Measurements from ENCODE around the gene IPO13.

Gene IPO13

DNA sequence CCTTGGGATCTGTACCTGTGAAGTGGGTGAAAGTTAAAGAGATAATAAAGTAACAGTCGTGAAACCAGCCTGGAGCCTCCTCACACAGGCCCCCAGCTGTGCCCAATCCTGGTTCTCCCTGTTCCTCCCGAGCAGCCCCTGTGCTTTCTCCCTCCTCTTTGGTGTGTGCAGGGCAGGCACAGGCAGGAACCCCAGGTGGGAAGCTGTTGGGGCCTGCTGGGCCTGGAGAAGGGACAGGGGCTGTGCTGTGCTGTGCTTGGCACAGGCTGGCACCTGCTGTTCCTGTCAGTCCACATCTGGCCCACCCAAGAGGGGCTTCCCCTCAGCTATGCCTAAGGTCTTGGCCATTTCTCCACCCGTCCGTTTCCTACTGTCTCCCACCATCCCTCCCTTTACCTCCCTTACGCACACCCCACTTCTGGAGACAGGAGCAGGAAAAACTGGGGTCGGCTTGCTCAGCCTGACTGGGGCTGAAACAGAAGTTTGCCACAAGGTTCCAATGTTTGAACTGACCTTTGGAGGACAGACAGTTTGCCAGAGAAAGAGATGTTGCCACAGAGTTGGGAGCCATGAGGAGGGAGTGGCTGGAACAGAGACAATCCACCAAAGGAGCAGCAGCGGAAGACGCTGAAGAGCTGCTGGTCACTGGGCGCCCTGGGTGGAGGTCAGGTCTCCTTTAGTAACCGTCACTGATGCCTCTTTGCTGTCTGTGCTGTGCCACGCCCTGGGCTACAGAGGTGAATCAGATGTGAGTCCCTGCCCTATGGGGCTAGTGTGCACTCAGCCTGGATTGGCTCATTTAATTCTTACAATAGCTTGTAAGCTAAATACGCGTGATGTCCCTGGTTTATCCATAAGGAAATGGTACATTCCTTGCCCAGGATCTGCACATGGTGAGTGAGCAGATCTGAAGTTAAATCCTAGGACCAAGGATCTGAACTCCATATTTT is 31.9 kb upstream of the IPO13 start:
- H3K36me3 ChIP-seq (ENCODE audit: insufficient read depth, insufficient read length, low read length): peaks cover 7% of the 10 kb centered on the region
- peaks cover 15% of the 10 kb centered on the region for H3K4me1 ChIP-seq (ENCODE audit: insufficient read depth, insufficient read length)
- H3K9me3 ChIP-seq (ENCODE audit: insufficient read depth, low read length): no peaks in the 10 kb centered on the region
- no peak overlapping the region for H3K4me3 ChIP-seq (ENCODE audit: insufficient read length, low read depth)
- TF ChIP-seq SUZ12 (IDR thresholded peaks at IDR 0.05; ENCODE audit: extremely low read depth, insufficient read depth, insufficient read length): no peak
- TF ChIP-seq YY1 (IDR thresholded peaks at IDR 0.05; ENCODE audit: insufficient read depth, insufficient read length): no peak
- DNase-seq (ENCODE audit: low read depth, low spot score): no peak
- no peak overlapping the region for H3K9ac ChIP-seq (ENCODE audit: insufficient read length, low read depth)
- H3K27me3 ChIP-seq (ENCODE audit: insufficient read depth, insufficient read length): no peaks in the 10 kb centered on the region

DNA sequence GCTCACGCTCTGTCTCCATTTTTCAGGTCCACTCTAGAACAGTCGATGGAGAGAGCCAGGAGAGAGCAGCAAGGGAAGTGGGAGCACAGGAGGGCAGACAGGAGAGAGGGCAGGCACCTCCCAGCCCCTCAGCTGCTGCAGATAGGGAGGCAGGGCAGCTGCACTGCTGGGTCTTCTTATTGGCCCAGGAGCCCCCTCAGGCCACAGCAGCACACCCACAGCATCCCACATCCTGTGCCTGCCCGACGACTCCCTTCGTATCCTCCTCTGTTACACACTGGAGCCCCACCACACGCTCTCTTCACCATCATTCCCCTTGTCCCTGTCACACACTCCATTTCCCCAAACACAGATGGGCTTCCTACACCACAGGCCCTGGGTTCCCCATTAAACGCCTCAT is 26.8 kb upstream of the IPO13 start:
- peaks cover 3% of the 10 kb centered on the region for H3K4me1 ChIP-seq (ENCODE audit: insufficient read depth, insufficient read length)
- H3K9me3 ChIP-seq (ENCODE audit: insufficient read depth, low read length): no peaks in the 10 kb centered on the region
- H3K27me3 ChIP-seq (ENCODE audit: insufficient read depth, insufficient read length): no peaks in the 10 kb centered on the region
- no peak overlapping the region for H3K4me3 ChIP-seq (ENCODE audit: insufficient read length, low read depth)
- H3K9ac ChIP-seq (ENCODE audit: insufficient read length, low read depth): no peak overlapping the region
- TF ChIP-seq SUZ12 (IDR thresholded peaks at IDR 0.05; ENCODE audit: extremely low read depth, insufficient read depth, insufficient read length): no peak
- no peak for TF ChIP-seq YY1 (IDR thresholded peaks at IDR 0.05; ENCODE audit: insufficient read depth, insufficient read length)
- TF ChIP-seq ZNF274 (IDR thresholded peaks at IDR 0.05; ENCODE audit: low read depth, low read length): no peak
- H3K36me3 ChIP-seq (ENCODE audit: insufficient read depth, insufficient read length, low read length): peaks cover 3% of the 10 kb centered on the region
- DNase-seq (ENCODE audit: low read depth, low spot score): no peak

DNA sequence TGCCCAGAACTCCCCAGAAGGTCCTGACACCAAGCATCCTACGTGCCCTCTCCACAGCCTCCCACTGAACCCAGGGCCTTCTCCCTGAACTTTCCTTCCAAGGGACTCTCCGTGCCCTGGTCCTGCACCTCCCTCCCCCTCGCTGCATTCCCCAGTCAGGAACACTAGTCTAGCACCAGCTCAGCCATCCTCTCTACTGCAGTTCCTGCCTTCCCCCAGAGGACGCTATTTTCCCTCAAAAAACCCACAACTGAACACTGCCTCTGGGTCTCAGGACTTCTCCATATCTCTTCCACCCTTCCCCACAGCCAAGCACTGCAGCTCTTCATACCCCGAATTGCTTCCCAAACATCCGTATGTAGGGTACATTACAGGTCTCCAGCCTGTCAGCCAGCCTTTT is 25.7 kb upstream of the IPO13 start:
- H3K4me1 ChIP-seq (ENCODE audit: insufficient read depth, insufficient read length): peaks cover 3% of the 10 kb centered on the region
- no peak for DNase-seq (ENCODE audit: low read depth, low spot score)
- no peaks in the 10 kb centered on the region for H3K9me3 ChIP-seq (ENCODE audit: insufficient read depth, low read length)
- TF ChIP-seq SUZ12 (IDR thresholded peaks at IDR 0.05; ENCODE audit: extremely low read depth, insufficient read depth, insufficient read length) (no peak), ZNF274 (IDR thresholded peaks at IDR 0.05; ENCODE audit: low read depth, low read length) (no peak), YY1 (IDR thresholded peaks at IDR 0.05; ENCODE audit: insufficient read depth, insufficient read length) (no peak)
- no peak overlapping the region for H3K4me3 ChIP-seq (ENCODE audit: insufficient read length, low read depth)
- no peaks in the 10 kb centered on the region for H3K27me3 ChIP-seq (ENCODE audit: insufficient read depth, insufficient read length)
- H3K36me3 ChIP-seq (ENCODE audit: insufficient read depth, insufficient read length, low read length): peaks cover 11% of the 10 kb centered on the region
- H3K9ac ChIP-seq (ENCODE audit: insufficient read length, low read depth): no peak overlapping the region

DNA sequence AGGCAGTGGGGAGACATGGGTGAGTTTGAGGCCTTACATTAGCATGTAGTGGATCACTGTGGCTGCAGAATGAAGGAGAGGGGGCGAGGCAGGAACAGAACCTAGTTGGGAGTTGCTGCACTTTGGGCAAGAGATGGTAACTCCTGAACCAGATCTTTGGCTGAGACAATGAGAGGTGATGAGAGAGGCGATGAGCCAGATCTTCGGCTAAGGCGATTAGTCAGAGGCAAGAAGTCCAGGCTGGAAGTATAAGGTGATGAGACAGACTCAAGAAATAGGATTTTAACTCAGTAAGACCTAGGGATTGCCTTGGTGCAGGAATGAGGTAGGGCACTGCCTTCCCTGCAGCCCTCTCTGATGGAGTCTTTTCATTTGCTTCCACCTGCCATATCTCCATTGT is 22.2 kb upstream of the IPO13 start:
- TF ChIP-seq SUZ12 (IDR thresholded peaks at IDR 0.05; ENCODE audit: extremely low read depth, insufficient read depth, insufficient read length) (no peak), ZNF274 (IDR thresholded peaks at IDR 0.05; ENCODE audit: low read depth, low read length) (no peak), YY1 (IDR thresholded peaks at IDR 0.05; ENCODE audit: insufficient read depth, insufficient read length) (no peak)
- Histone ChIP-seq H3K36me3 (ENCODE audit: insufficient read depth, insufficient read length, low read length) (peaks cover 12% of the 10 kb centered on the region), H3K9ac (ENCODE audit: insufficient read length, low read depth) (no peak overlapping the region), H3K27me3 (ENCODE audit: insufficient read depth, insufficient read length) (no peaks in the 10 kb centered on the region), H3K4me1 (ENCODE audit: insufficient read depth, insufficient read length) (peaks cover under 1% of the 10 kb centered on the region), H3K9me3 (ENCODE audit: insufficient read depth, low read length) (no peaks in the 10 kb centered on the region), H3K4me3 (ENCODE audit: insufficient read length, low read depth) (no peak overlapping the region)
- no peak for DNase-seq (ENCODE audit: low read depth, low spot score)

- H3K9ac ChIP-seq (ENCODE audit: insufficient read length, low read depth): no peak overlapping the region
- no peak overlapping the region for H3K4me3 ChIP-seq (ENCODE audit: insufficient read length, low read depth)
- no peak for DNase-seq (ENCODE audit: low read depth, low spot score)
- no peaks in the 10 kb centered on the region for H3K9me3 ChIP-seq (ENCODE audit: insufficient read depth, low read length)
- no peaks in the 10 kb centered on the region for H3K27me3 ChIP-seq (ENCODE audit: insufficient read depth, insufficient read length)
- TF ChIP-seq ZNF274 (IDR thresholded peaks at IDR 0.05; ENCODE audit: low read depth, low read length) (no peak), YY1 (IDR thresholded peaks at IDR 0.05; ENCODE audit: insufficient read depth, insufficient read length) (no peak), SUZ12 (IDR thresholded peaks at IDR 0.05; ENCODE audit: extremely low read depth, insufficient read depth, insufficient read length) (no peak)
- peaks cover 16% of the 10 kb centered on the region for H3K36me3 ChIP-seq (ENCODE audit: insufficient read depth, insufficient read length, low read length)
- peaks cover 13% of the 10 kb centered on the region for H3K4me1 ChIP-seq (ENCODE audit: insufficient read depth, insufficient read length)
These were observed 20.9 kb upstream of the IPO13 start for GRCh38 chr1:43925846-43926245.

DNA sequence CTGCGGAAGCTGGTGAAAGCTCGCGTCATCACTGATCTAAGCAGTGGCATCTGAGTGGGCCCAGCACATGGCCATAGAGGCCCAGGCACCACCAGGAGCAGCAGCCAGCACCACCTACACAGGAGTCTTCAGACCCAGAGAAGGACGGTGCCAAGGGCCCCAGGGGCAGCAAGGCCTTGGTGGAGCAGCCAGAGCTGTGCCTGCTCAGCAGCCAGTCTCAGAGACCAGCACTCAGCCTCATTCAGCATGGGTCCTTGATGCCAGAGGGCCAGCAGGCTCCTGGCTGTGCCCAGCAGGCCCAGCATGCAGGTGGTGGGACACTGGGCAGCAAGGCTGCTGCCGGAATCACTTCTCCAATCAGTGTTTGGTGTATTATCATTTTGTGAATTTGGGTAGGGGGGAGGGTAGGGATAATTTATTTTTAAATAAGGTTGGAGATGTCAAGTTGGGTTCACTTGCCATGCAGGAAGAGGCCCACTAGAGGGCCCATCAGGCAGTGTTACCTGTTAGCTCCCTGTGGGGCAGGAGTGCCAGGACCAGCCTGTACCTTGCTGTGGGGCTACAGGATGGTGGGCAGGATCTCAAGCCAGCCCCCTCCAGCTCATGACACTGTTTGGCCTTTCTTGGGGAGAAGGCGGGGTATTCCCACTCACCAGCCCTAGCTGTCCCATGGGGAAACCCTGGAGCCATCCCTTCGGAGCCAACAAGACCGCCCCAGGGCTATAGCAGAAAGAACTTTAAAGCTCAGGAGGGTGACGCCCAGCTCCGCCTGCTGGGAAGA is 16.4 kb upstream of the IPO13 start:
- no peak for TF ChIP-seq SUZ12 (IDR thresholded peaks at IDR 0.05; ENCODE audit: extremely low read depth, insufficient read depth, insufficient read length)
- no peak for TF ChIP-seq ZNF274 (IDR thresholded peaks at IDR 0.05; ENCODE audit: low read depth, low read length)
- TF ChIP-seq YY1 (IDR thresholded peaks at IDR 0.05; ENCODE audit: insufficient read depth, insufficient read length): no peak
- Histone ChIP-seq H3K4me1 (ENCODE audit: insufficient read depth, insufficient read length) (peaks cover 45% of the 10 kb centered on the region), H3K9ac (ENCODE audit: insufficient read length, low read depth) (no peak overlapping the region), H3K27me3 (ENCODE audit: insufficient read depth, insufficient read length) (peaks cover 17% of the 10 kb centered on the region), H3K4me3 (ENCODE audit: insufficient read length, low read depth) (no peak overlapping the region), H3K9me3 (ENCODE audit: insufficient read depth, low read length) (no peaks in the 10 kb centered on the region), H3K36me3 (ENCODE audit: insufficient read depth, insufficient read length, low read length) (peaks cover 17% of the 10 kb centered on the region)
- no peak for DNase-seq (ENCODE audit: low read depth, low spot score)

DNA sequence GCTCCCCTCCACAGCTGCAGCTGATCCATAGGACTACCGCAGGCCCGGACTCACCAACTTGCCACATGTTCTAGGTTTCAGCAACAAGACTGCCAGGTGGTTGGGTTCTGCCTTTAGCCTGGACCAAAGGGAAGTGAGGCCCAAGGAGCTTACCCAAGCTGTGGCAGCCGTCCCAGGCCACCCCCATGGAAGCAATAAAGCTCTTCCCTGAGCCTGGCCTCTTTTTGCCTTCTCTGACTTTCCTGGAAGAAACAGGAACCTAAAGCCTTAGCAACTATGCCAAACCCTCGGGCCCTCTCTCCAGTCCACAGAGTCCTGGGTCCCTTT is 15.8 kb upstream of the IPO13 start:
- Histone ChIP-seq H3K9ac (ENCODE audit: insufficient read length, low read depth) (no peak overlapping the region), H3K9me3 (ENCODE audit: insufficient read depth, low read length) (no peaks in the 10 kb centered on the region), H3K36me3 (ENCODE audit: insufficient read depth, insufficient read length, low read length) (peaks cover 15% of the 10 kb centered on the region), H3K4me1 (ENCODE audit: insufficient read depth, insufficient read length) (peaks cover 50% of the 10 kb centered on the region), H3K27me3 (ENCODE audit: insufficient read depth, insufficient read length) (peaks cover 22% of the 10 kb centered on the region), H3K4me3 (ENCODE audit: insufficient read length, low read depth) (no peak overlapping the region)
- no peak for TF ChIP-seq SUZ12 (IDR thresholded peaks at IDR 0.05; ENCODE audit: extremely low read depth, insufficient read depth, insufficient read length)
- no peak for DNase-seq (ENCODE audit: low read depth, low spot score)

Measured in NT2/D1 (cell line).